HepG2 (cell line): ENCODE measurements around the gene PTGS2. TPM values are rescaled to one million over a fixed set of nuclear protein-coding genes. Genes with fewer than 3 reads are reported as not detected.
"Not testable (repeated sequence)": the region's sequence is repeated elsewhere in the genome, so short reads cannot be mapped to it uniquely, and the experiment has no call there.

Source experiments
- ATAC-seq: fragments of 200-7000 bp; cut with Tn5 transposase; 3 replicates; pipeline ENCODE4 v1.9.1; 2020; ENCODE audit warnings: mild to moderate bottlenecking, moderate library complexity
- BruUV-seq: library from RNA; stranded (reverse); fragments of 400-500 nt; replicated peaks from 2 replicates; lab custom pipeline; 2021; lab: Mats Ljungman, UMichigan
- CTCF ChIA-PET: fragments of 300-600 bp; formaldehyde crosslinking; extraction: SDS; loops from one replicate; lab custom pipeline; 2021; ENCODE audit warnings: low total read pairs, inconsistent platforms, low intra/inter-chr PET ratio; lab: Yijun Ruan, JAX
- POLR2A ChIA-PET: fragments of 350-600 bp; sonication (Branson Sonifier 250); formaldehyde crosslinking; loops from one replicate; lab custom pipeline; 2020; ENCODE audit warnings: antibody characterized with exemption, inconsistent platforms; lab: Yijun Ruan, JAX
- DNase-seq: peaks from one replicate; pipeline ENCODE4 v3.0.0-alpha.2; 2015; ENCODE audit warnings: low spot score
- FAIRE-seq: peaks from 3 replicates; lab custom pipeline; 2011; peaks lifted over from hg19 to GRCh38; lab: Jason Lieb, UNC
- H2AFZ ChIP-seq: one replicate; pipeline ENCODE4 v1.6.1; 2011; ENCODE audit warnings: low read length, inconsistent platforms
- H3K27ac ChIP-seq: fragments of 300-600 bp; 3 replicates; pipeline ENCODE4 v1.8.0; 2011; ENCODE audit warnings: mixed run types, mild to moderate bottlenecking, mixed read lengths, low read length, inconsistent platforms; ENCODE audit not compliant: insufficient read depth; ENCODE audit errors: extremely low read length
- H3K27me3 ChIP-seq, 2 experiments: fragments of 200-600 bp in 1 of 2; 2 replicates in 1 of 2; 3 replicates in 1 of 2; pipeline versions ENCODE4 v1.6.0 to v1.8.0; 2011; ENCODE audit warnings: low read length in 2 of 2, mild to moderate bottlenecking in 2 of 2, moderate library complexity in 2 of 2, inconsistent platforms in 1 of 2; ENCODE audit not compliant: insufficient read depth in 2 of 2, control insufficient read depth in 1 of 2
- H3K36me3 ChIP-seq, 2 experiments: fragments of 200-600 bp in 1 of 2; replicated peaks in 1 of 2; 2 replicates in 1 of 2; 3 replicates in 1 of 2; pipeline versions ENCODE4 v1.5.1 to v1.8.0; 2011; ENCODE audit warnings: low read length in 2 of 2, inconsistent platforms in 1 of 2; ENCODE audit not compliant: insufficient read depth in 2 of 2, control insufficient read depth in 1 of 2
- H3K4me1 ChIP-seq: 2 replicates; pipeline ENCODE4 v1.5.1; 2012; ENCODE audit warnings: low read length, inconsistent platforms; ENCODE audit not compliant: insufficient read depth
- H3K4me2 ChIP-seq: 2 replicates; pipeline ENCODE4 v1.6.0; 2011; ENCODE audit warnings: low read depth, low read length, inconsistent platforms
- H3K4me3 ChIP-seq, 3 experiments: fragments of 200-600 bp in 1 of 3; sonication (generic), shearing (Covaris generic) in 1 of 3; replicated peaks in 1 of 3; 2 replicates each; pipeline ENCODE4 v1.5.1; 2011 to 2016; ENCODE audit warnings: low read length in 3 of 3, inconsistent platforms in 2 of 3, low read depth in 2 of 3, mild to moderate bottlenecking in 2 of 3, control low read depth in 1 of 3, mixed read lengths in 1 of 3; ENCODE audit not compliant: insufficient read depth in 1 of 3
- H3K79me2 ChIP-seq: one replicate; pipeline ENCODE4 v1.6.1; 2011; ENCODE audit warnings: low read length, inconsistent platforms; ENCODE audit not compliant: insufficient read depth
- H3K9ac ChIP-seq: 2 replicates; pipeline ENCODE4 v1.6.0; 2011; ENCODE audit warnings: mild to moderate bottlenecking, low read depth, low read length, inconsistent platforms; ENCODE audit not compliant: insufficient read depth
- H3K9me3 ChIP-seq: 2 replicates; pipeline ENCODE4 v1.5.1; 2012; ENCODE audit warnings: mild to moderate bottlenecking, low read length
- H4K20me1 ChIP-seq: 2 replicates; pipeline ENCODE4 v1.6.0; 2011; ENCODE audit warnings: inconsistent platforms, mild to moderate bottlenecking, low read length, moderate library complexity; ENCODE audit not compliant: insufficient read depth
- HIVEP1 ChIP-seq: sonication (generic); formaldehyde crosslinking; IDR thresholded peaks from 2 replicates; pipeline ENCODE4 v1.4.0; 2020; ENCODE audit warnings: mild to moderate bottlenecking, missing genetic modification reagents
- NFYB ChIP-seq: sonication (generic); formaldehyde crosslinking; IDR thresholded peaks from 2 replicates; pipeline ENCODE4 v1.4.0; 2020; ENCODE audit warnings: missing genetic modification reagents
- PLRG1 ChIP-seq: fragments of 450-650 bp; conservative IDR thresholded peaks from 2 replicates; pipeline ENCODE4 v1.6.1; 2016
- RXRB ChIP-seq: IDR thresholded peaks from 2 replicates; pipeline ENCODE4 v1.6.1; 2016; ENCODE audit warnings: borderline replicate concordance, missing genetic modification reagents, missing compliant biosample characterization
- SETDB1 ChIP-seq: sonication (generic); formaldehyde crosslinking; IDR thresholded peaks from 2 replicates; pipeline ENCODE4 v1.5.1; 2020; ENCODE audit warnings: missing genetic modification reagents, mild to moderate bottlenecking, borderline replicate concordance
- SNAI1 ChIP-seq: sonication (generic); formaldehyde crosslinking; IDR thresholded peaks from 2 replicates; pipeline ENCODE4 v1.5.0; 2020; ENCODE audit warnings: mild to moderate bottlenecking, missing genetic modification reagents, borderline replicate concordance
- SNAPC5 ChIP-seq: sonication (generic); formaldehyde crosslinking; IDR thresholded peaks from 2 replicates; pipeline ENCODE4 v1.8.1; 2023; ENCODE audit warnings: mild to moderate bottlenecking, missing genetic modification reagents, borderline replicate concordance
- ZNF430 ChIP-seq: sonication (generic); formaldehyde crosslinking; IDR thresholded peaks from 2 replicates; pipeline ENCODE4 v1.9.0; 2021; ENCODE audit warnings: mild to moderate bottlenecking, missing genetic modification reagents
- ZNF572 ChIP-seq: sonication (generic); formaldehyde crosslinking; IDR thresholded peaks from 2 replicates; pipeline ENCODE4 v1.5.1; 2020; ENCODE audit warnings: mild to moderate bottlenecking, missing genetic modification reagents
- WGBS: methylation state at CpG from one replicate; pipeline ENCODE4 v1.1.6; 2017; ENCODE audit warnings: low lambda C conversion rate; 5-methylcytosine and 5-hydroxymethylcytosine counted together
- in situ Hi-C: cut with HindIII; loops from 2 replicates; pipeline ENCODE4 v1.10.0; 2017; ENCODE audit warnings: low pct_unique_long_range_greater_than_20kb; ENCODE audit not compliant: extremely low pct_ligation_motif_present
- intact Hi-C: fragments of 100-400 bp; cut with micrococcal nuclease; formaldehyde crosslinking; loops from one replicate; pipeline ENCODE4 v1.10.0; 2022; ENCODE audit not compliant: unreplicated experiment
- polyA plus RNA-seq, 8 experiments: library from polyadenylated mRNA; depleted of rRNA in 3 of 8; stranded (reverse) in 7 of 8; unstranded in 1 of 8; fragments of >200 nt; fragmentation: Illumina TruSeq in 4 of 8; extraction: Trizol in 4 of 8; gene quantifications; 2 replicates each; pipeline versions ENCODE4 v1.2.1 to v1.2.3, GENCODE V29; 2011 to 2016; ENCODE audit warnings: low read depth in 4 of 8, missing spikeins in 1 of 8, mixed read lengths in 1 of 8; ENCODE audit not compliant: insufficient read depth in 1 of 8
- total RNA-seq, 5 experiments: library from RNA; depleted of rRNA; stranded (reverse); fragments of >200 nt; fragmentation: Illumina TruSeq; extraction: Trizol; gene quantifications; 2 replicates each; pipeline ENCODE4 v1.2.3, GENCODE V29; 2016; ENCODE audit warnings: low read depth in 1 of 5

Gene PTGS2
- total and polyA plus RNA-seq, 2 of the 13 experiments (the other 11 are each of a cell fraction or from before 2014, with no cell fraction given): not detected

- TF ChIP-seq ZNF430 (CRISPR knock-in tag): no peak
- no peak for TF ChIP-seq RXRB (CRISPR knock-in tag)
- TF ChIP-seq ZNF572: no peak
These were observed 8.9 kb downstream of the PTGS2 start (continued) for GRCh38 chr1:186671136-186671825.

- CTCF ChIA-PET: no interaction called here
- FAIRE-seq: no peak
- Histone ChIP-seq H3K27ac (no peak overlapping the region), H4K20me1 (no peaks in the 10 kb centered on the region), H3K27me3 (no peaks in the 10 kb centered on the region)
- DNase-seq: no peak
- in situ Hi-C loops: no loop called here
- no peak for TF ChIP-seq PLRG1
- TF ChIP-seq SNAPC5 (CRISPR knock-in tag): no peak
- TF ChIP-seq HIVEP1 (CRISPR knock-in tag): no peak
- TF ChIP-seq SETDB1 (CRISPR knock-in tag): no peak
- no peak for TF ChIP-seq SNAI1
- no peak for TF ChIP-seq NFYB (CRISPR knock-in tag)
- TF ChIP-seq, all 625 proteins: peak for 0
- Histone ChIP-seq H2AFZ (no peak overlapping the region), H3K4me3 (no peak overlapping the region), H3K9ac (no peak overlapping the region), H3K4me2 (no peak overlapping the region), H3K79me2 (no peaks in the 10 kb centered on the region), H3K4me1 (no peaks in the 10 kb centered on the region), H3K36me3 (no peaks in the 10 kb centered on the region), H3K9me3 (no peaks in the 10 kb centered on the region)
- no TSS peak for BruUV-seq
- 0% methylated on average over 2 of the region's 2 CpGs for WGBS
- intact Hi-C loops: no loop called here
- no peak for ATAC-seq
- POLR2A ChIA-PET: no interaction called here
These were observed 9.7 kb downstream of the PTGS2 start for GRCh38 chr1:186670297-186671135.

GRCh38 chr1:186669784-186670183 lies 10.4 kb downstream of the PTGS2 start:
- H3K79me2 ChIP-seq, H3K36me3 ChIP-seq, H3K27ac ChIP-seq, DNase-seq, H3K27me3 ChIP-seq, H2AFZ ChIP-seq, CTCF ChIA-PET, intact Hi-C loops, H4K20me1 ChIP-seq, H3K4me1 ChIP-seq, H3K4me3 ChIP-seq, POLR2A ChIA-PET, BruUV-seq, H3K9ac ChIP-seq, H3K9me3 ChIP-seq, H3K4me2 ChIP-seq, in situ Hi-C loops, FAIRE-seq, ATAC-seq: not testable (repeated sequence)
- 4% methylated on average over 3 of the region's 3 CpGs for WGBS
